Measurements from ENCODE around the gene FAXC. TPM values are rescaled to one million over a fixed set of nuclear protein-coding genes. Genes with fewer than 3 reads are reported as not detected.

Gene FAXC
- total and polyA plus RNA-seq, 2 of the 13 experiments (the other 11 are each of a cell fraction or from before 2014, with no cell fraction given) = 0.11 to 0.63 TPM

GRCh38 chr6:99349171-99350141, at the start of gene FAXC (continued):
- TF ChIP-seq BCL3 (CRISPR knock-in tag; IDR thresholded peaks at IDR 0.05) (no peak), NBN (conservative IDR thresholded peaks at IDR 0.05) (no peak), UBTF (CRISPR knock-in tag; IDR thresholded peaks at IDR 0.05) (peak; percentile 73; the same call in 1 of the 2 replicates), ZFX (CRISPR knock-in tag; IDR thresholded peaks at IDR 0.05; ENCODE audit: low read depth) (peak; percentile 67), SIN3B (IDR thresholded peaks at IDR 0.05; ENCODE audit: low read length) (no peak), SOX5 (CRISPR knock-in tag; IDR thresholded peaks at IDR 0.05; ENCODE audit: borderline replicate concordance) (no peak), ZNF687 (CRISPR knock-in tag; IDR thresholded peaks at IDR 0.05) (peak; percentile 11; the same call in 1 of the 2 replicates), PHF8 (CRISPR knock-in tag; IDR thresholded peaks at IDR 0.05) (peak; percentile 48)
- TF ChIP-seq, protein P1, sequence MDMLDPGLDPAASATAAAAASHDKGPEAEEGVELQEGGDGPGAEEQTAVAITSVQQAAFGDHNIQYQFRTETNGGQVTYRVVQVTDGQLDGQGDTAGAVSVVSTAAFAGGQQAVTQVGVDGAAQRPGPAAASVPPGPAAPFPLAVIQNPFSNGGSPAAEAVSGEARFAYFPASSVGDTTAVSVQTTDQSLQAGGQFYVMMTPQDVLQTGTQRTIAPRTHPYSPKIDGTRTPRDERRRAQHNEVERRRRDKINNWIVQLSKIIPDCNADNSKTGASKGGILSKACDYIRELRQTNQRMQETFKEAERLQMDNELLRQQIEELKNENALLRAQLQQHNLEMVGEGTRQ (IDR thresholded peaks at IDR 0.05; ENCODE audit: low read depth, low read length) = no peak
- TF ChIP-seq, protein P1 (CRISPR knock-in tag; IDR thresholded peaks at IDR 0.05; ENCODE audit: borderline replicate concordance) = no peak
- TF ChIP-seq, protein P2, sequence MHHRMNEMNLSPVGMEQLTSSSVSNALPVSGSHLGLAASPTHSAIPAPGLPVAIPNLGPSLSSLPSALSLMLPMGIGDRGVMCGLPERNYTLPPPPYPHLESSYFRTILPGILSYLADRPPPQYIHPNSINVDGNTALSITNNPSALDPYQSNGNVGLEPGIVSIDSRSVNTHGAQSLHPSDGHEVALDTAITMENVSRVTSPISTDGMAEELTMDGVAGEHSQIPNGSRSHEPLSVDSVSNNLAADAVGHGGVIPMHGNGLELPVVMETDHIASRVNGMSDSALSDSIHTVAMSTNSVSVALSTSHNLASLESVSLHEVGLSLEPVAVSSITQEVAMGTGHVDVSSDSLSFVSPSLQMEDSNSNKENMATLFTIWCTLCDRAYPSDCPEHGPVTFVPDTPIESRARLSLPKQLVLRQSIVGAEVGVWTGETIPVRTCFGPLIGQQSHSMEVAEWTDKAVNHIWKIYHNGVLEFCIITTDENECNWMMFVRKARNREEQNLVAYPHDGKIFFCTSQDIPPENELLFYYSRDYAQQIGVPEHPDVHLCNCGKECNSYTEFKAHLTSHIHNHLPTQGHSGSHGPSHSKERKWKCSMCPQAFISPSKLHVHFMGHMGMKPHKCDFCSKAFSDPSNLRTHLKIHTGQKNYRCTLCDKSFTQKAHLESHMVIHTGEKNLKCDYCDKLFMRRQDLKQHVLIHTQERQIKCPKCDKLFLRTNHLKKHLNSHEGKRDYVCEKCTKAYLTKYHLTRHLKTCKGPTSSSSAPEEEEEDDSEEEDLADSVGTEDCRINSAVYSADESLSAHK (CRISPR knock-in tag; IDR thresholded peaks at IDR 0.05; ENCODE audit: borderline replicate concordance) = no peak
- TF ChIP-seq, protein P3, sequence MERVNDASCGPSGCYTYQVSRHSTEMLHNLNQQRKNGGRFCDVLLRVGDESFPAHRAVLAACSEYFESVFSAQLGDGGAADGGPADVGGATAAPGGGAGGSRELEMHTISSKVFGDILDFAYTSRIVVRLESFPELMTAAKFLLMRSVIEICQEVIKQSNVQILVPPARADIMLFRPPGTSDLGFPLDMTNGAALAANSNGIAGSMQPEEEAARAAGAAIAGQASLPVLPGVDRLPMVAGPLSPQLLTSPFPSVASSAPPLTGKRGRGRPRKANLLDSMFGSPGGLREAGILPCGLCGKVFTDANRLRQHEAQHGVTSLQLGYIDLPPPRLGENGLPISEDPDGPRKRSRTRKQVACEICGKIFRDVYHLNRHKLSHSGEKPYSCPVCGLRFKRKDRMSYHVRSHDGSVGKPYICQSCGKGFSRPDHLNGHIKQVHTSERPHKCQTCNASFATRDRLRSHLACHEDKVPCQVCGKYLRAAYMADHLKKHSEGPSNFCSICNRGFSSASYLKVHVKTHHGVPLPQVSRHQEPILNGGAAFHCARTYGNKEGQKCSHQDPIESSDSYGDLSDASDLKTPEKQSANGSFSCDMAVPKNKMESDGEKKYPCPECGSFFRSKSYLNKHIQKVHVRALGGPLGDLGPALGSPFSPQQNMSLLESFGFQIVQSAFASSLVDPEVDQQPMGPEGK (CRISPR knock-in tag; IDR thresholded peaks at IDR 0.05) = peak; percentile 76
